ENCODE data around the gene MTHFD2L. TPM values are rescaled to one million over a fixed set of nuclear protein-coding genes. Genes with fewer than 3 reads are reported as not detected.

The MTHFD2L gene
- total RNA-seq, 2 experiments from 2014 or later = 8.2 to 8.3 TPM

- no peak overlapping the region for H3K27ac Mint-ChIP-seq
- no peaks in the 10 kb centered on the region for H3K4me1 Mint-ChIP-seq
- no peak overlapping the region for H3K4me3 Mint-ChIP-seq
- H3K9me3 Mint-ChIP-seq = no peaks in the 10 kb centered on the region
- peak; percentile 63 for DNase-seq
- peaks cover 6% of the 10 kb centered on the region for H3K36me3 Mint-ChIP-seq
- no peaks in the 10 kb centered on the region for H3K27me3 Mint-ChIP-seq
Measured at GRCh38 chr4:74228691-74229640, 71.0 kb downstream of the MTHFD2L start.

DNA sequence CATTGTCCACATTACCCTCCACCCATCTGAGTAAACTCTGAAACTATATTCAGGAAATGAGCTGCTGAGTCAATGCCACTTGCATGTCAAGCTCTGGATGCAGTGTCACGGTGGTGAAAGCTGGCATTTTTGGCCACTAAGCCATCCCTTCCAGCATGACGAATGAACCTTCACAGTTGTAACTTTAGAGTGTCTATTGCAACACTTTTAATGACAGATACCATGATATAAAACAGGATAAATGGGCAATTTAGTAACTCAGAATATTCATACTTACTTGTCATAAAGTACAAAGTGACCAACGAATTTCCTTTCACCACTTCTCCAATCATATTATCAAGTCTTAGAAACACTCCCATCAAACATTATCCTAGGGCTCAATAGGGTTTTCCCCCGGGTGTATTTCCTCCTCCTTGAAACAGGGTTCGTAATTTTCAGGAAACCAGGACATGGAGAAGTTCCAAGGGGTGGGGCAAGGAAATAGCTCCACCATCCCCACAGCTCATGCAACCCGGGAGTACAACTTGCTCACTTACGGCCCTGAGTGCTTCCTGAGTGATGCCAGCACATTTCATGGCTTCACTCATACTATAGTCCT, 73.1 kb downstream of the MTHFD2L start:
- Mint-ChIP-seq H3K36me3 (no peaks in the 10 kb centered on the region), H3K27ac (no peak overlapping the region), H3K4me3 (no peak overlapping the region), H3K9me3 (no peaks in the 10 kb centered on the region), H3K4me1 (peaks cover 6% of the 10 kb centered on the region), H3K27me3 (no peaks in the 10 kb centered on the region)
- DNase-seq = no peak

GRCh38 chr4:74235135-74235534, 77.2 kb downstream of the MTHFD2L start:
- H3K27ac Mint-ChIP-seq = no peak overlapping the region
- no peak overlapping the region for H3K4me3 Mint-ChIP-seq
- DNase-seq = no peak
- peaks cover 10% of the 10 kb centered on the region for H3K36me3 Mint-ChIP-seq
- peaks cover 6% of the 10 kb centered on the region for H3K4me1 Mint-ChIP-seq
- H3K27me3 Mint-ChIP-seq = no peaks in the 10 kb centered on the region
- H3K9me3 Mint-ChIP-seq = peaks cover 2% of the 10 kb centered on the region

- no peaks in the 10 kb centered on the region for H3K27me3 Mint-ChIP-seq
- H3K36me3 Mint-ChIP-seq = peaks cover 10% of the 10 kb centered on the region
- peak overlapping the region; percentile 39 for H3K27ac Mint-ChIP-seq
- H3K9me3 Mint-ChIP-seq = peaks cover 2% of the 10 kb centered on the region
- DNase-seq = no peak
- H3K4me1 Mint-ChIP-seq = peaks cover 6% of the 10 kb centered on the region
- no peak overlapping the region for H3K4me3 Mint-ChIP-seq
Measured at GRCh38 chr4:74237425-74237966, 79.6 kb downstream of the MTHFD2L start.

DNA sequence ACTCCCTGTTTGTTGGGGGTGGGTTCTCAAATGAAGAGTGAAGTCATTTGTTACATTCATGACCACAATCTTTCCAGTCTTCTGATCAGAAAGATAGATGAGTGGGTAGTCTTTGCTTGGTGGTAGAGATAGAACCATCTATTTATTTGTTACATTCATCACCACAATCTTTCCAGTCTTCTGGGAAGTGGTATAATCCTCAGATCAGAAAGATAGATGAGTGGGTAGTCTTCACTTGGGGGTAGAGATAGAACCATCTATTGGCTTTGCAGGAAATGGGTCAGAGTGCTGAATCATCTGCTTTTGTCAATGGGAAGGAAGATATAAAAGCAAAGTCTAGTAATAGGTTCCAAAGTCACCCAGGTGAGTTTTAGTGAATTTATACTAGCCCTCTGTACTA, 86.1 kb downstream of the MTHFD2L start:
- Mint-ChIP-seq H3K36me3 (peaks cover 6% of the 10 kb centered on the region), H3K27me3 (no peaks in the 10 kb centered on the region), H3K4me1 (peaks cover 6% of the 10 kb centered on the region), H3K27ac (no peak overlapping the region), H3K9me3 (peaks cover 2% of the 10 kb centered on the region), H3K4me3 (no peak overlapping the region)
- DNase-seq = peak; percentile 0

- no peaks in the 10 kb centered on the region for H3K27me3 Mint-ChIP-seq
- peaks cover 24% of the 10 kb centered on the region for H3K36me3 Mint-ChIP-seq
- no peak for DNase-seq
- peaks cover 25% of the 10 kb centered on the region for H3K9me3 Mint-ChIP-seq
- H3K4me3 Mint-ChIP-seq = no peak overlapping the region
- H3K4me1 Mint-ChIP-seq = no peaks in the 10 kb centered on the region
- no peak overlapping the region for H3K27ac Mint-ChIP-seq
Measured at GRCh38 chr4:74252933-74253332, 95.0 kb downstream of the MTHFD2L start.

DNA sequence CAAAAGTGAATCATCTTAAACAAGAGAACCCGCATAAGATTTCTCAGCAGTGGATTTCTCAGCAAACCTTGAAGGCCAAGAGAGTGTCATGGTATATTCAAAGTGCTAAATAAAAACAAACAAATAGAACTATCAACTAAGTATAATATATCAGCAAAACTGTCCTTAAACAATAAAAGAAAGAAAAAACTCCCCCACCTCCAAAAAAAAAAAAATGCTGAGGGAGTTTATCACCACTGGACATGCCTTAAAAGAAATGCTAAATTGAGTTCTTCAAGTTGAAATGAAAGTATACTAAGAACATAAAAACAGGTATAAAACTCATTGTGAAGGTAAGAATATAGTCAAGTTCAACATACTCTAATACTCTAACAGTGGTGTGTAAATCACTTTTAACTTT, 96.5 kb downstream of the MTHFD2L start:
- Mint-ChIP-seq H3K4me1 (no peaks in the 10 kb centered on the region), H3K36me3 (peaks cover 22% of the 10 kb centered on the region), H3K27ac (no peak overlapping the region), H3K4me3 (no peak overlapping the region), H3K9me3 (peaks cover 24% of the 10 kb centered on the region), H3K27me3 (no peaks in the 10 kb centered on the region)
- no peak for DNase-seq

GRCh38 chr4:74255096-74255495, 97.2 kb downstream of the MTHFD2L start:
- no peaks in the 10 kb centered on the region for H3K4me1 Mint-ChIP-seq
- no peak overlapping the region for H3K27ac Mint-ChIP-seq
- no peaks in the 10 kb centered on the region for H3K27me3 Mint-ChIP-seq
- H3K9me3 Mint-ChIP-seq = peaks cover 19% of the 10 kb centered on the region
- DNase-seq = no peak
- peaks cover 17% of the 10 kb centered on the region for H3K36me3 Mint-ChIP-seq
- H3K4me3 Mint-ChIP-seq = no peak overlapping the region

- H3K9me3 Mint-ChIP-seq = no peaks in the 10 kb centered on the region
- no peaks in the 10 kb centered on the region for H3K4me1 Mint-ChIP-seq
- no peak for DNase-seq
- H3K27ac Mint-ChIP-seq = no peak overlapping the region
- H3K4me3 Mint-ChIP-seq = no peak overlapping the region
- no peaks in the 10 kb centered on the region for H3K36me3 Mint-ChIP-seq
- no peaks in the 10 kb centered on the region for H3K27me3 Mint-ChIP-seq
Measured at GRCh38 chr4:74258963-74259362, 101.0 kb downstream of the MTHFD2L start.

DNA sequence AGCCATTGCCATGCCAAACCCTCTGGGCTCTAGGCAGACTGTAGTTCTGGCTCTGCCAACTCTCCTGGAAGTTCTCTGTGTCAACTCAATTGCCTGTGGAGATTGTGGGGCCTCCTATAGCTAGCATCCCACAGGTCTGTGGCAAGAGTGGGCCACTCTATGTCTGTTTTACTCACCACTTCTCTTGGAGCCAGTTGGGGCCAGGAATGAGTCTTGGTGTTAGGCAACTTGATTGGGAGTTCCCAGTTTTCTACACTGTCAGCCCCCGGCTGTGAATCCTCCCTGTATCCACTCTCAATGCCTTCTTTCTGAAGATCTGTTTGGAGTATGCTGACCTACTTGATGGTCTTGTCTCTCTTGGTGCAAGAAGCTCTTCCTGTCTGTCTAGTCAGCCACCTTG, 102.1 kb downstream of the MTHFD2L start:
- no peaks in the 10 kb centered on the region for H3K27me3 Mint-ChIP-seq
- H3K9me3 Mint-ChIP-seq = no peaks in the 10 kb centered on the region
- H3K27ac Mint-ChIP-seq = no peak overlapping the region
- DNase-seq = no peak
- no peak overlapping the region for H3K4me3 Mint-ChIP-seq
- no peaks in the 10 kb centered on the region for H3K36me3 Mint-ChIP-seq
- no peaks in the 10 kb centered on the region for H3K4me1 Mint-ChIP-seq

- Mint-ChIP-seq H3K36me3 (no peaks in the 10 kb centered on the region), H3K4me3 (no peak overlapping the region)
Measured at GRCh38 chr4:74262522-74262921, 104.6 kb downstream of the MTHFD2L start.

GRCh38 chr4:74263551-74263950, 105.6 kb downstream of the MTHFD2L start:
- no peak overlapping the region for H3K4me3 Mint-ChIP-seq
- no peaks in the 10 kb centered on the region for H3K36me3 Mint-ChIP-seq
- no peaks in the 10 kb centered on the region for H3K9me3 Mint-ChIP-seq
- DNase-seq = no peak
- H3K4me1 Mint-ChIP-seq = peaks cover 5% of the 10 kb centered on the region
- H3K27me3 Mint-ChIP-seq = no peaks in the 10 kb centered on the region
- no peak overlapping the region for H3K27ac Mint-ChIP-seq

More at GRCh38 chr4:74262522-74262921, 104.6 kb downstream of the MTHFD2L start:
- H3K9me3 Mint-ChIP-seq = no peaks in the 10 kb centered on the region
- no peaks in the 10 kb centered on the region for H3K27me3 Mint-ChIP-seq
- H3K27ac Mint-ChIP-seq = no peak overlapping the region
- H3K4me1 Mint-ChIP-seq = peaks cover under 1% of the 10 kb centered on the region
- DNase-seq = no peak

GRCh38 chr4:74266081-74266480, 108.2 kb downstream of the MTHFD2L start:
- Mint-ChIP-seq H3K4me1 (peaks cover 5% of the 10 kb centered on the region), H3K9me3 (no peaks in the 10 kb centered on the region), H3K27me3 (no peaks in the 10 kb centered on the region), H3K4me3 (no peak overlapping the region), H3K36me3 (peaks cover 5% of the 10 kb centered on the region), H3K27ac (no peak overlapping the region)
- no peak for DNase-seq

DNA sequence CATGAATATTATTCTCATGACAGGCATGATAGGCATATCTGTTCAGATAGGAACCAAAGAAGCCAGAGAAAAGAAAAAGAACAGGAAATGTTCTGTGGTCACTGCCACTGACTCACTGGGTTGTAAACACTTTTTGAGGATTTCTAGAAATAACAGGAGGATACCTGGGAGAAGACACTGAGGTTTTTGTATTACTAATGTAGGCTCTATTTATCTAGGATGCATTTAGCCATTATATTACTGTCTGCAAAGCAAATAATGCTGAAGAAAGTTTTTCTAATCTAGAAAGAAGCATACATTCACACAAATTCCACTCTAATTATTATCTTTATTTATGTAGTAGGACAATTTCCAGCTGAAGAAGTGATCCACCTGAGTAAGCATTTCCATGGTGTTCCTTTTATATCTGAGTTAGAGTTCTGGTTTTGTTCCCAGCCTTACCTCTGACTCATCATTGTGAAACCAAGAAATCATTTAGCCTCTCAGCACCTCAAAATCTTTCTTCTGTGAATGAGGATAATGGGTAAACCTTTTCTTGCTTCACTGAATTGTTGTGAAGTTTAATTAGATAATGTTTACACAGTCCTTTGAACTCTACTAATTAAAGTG, 110.2 kb downstream of the MTHFD2L start:
- no peaks in the 10 kb centered on the region for H3K9me3 Mint-ChIP-seq
- H3K4me3 Mint-ChIP-seq = no peak overlapping the region
- H3K27me3 Mint-ChIP-seq = no peaks in the 10 kb centered on the region
- H3K4me1 Mint-ChIP-seq = peaks cover 5% of the 10 kb centered on the region
- H3K36me3 Mint-ChIP-seq = peaks cover 5% of the 10 kb centered on the region
- no peak overlapping the region for H3K27ac Mint-ChIP-seq
- DNase-seq = no peak

DNA sequence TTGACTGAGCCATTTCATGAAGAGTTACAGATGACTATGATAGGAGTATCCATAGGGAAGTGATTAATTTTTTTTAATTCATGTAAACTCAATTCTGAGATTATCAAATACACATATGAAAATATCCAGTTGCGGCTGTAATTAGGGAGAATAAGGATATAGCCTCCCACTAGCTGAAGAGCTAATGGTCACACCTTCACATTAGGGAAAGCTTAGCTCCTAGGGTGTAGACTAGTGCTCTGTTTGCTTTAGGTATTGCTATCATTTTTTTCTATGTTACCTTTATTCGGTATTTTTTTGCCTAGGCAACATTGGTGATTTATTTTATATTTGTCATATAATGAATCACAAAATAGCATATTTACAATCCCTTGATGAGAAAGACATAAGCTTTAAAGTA, 110.7 kb downstream of the MTHFD2L start:
- peaks cover 5% of the 10 kb centered on the region for H3K36me3 Mint-ChIP-seq
- no peak overlapping the region for H3K4me3 Mint-ChIP-seq
- H3K27me3 Mint-ChIP-seq = no peaks in the 10 kb centered on the region
- no peaks in the 10 kb centered on the region for H3K9me3 Mint-ChIP-seq
- H3K27ac Mint-ChIP-seq = no peak overlapping the region
- DNase-seq = no peak
- peaks cover 5% of the 10 kb centered on the region for H3K4me1 Mint-ChIP-seq

Measured in activated naive CD8-positive, alpha-beta T cell treated with anti-CD3 and anti-CD28 coated beads for 36 hours (primary cell).